ENCODE data around the gene C18orf63. TPM values are rescaled to one million over a fixed set of nuclear protein-coding genes. Genes with fewer than 3 reads are reported as not detected.

The C18orf63 gene
- total RNA-seq, 2 donors from 2014 or later = not detected

DNA sequence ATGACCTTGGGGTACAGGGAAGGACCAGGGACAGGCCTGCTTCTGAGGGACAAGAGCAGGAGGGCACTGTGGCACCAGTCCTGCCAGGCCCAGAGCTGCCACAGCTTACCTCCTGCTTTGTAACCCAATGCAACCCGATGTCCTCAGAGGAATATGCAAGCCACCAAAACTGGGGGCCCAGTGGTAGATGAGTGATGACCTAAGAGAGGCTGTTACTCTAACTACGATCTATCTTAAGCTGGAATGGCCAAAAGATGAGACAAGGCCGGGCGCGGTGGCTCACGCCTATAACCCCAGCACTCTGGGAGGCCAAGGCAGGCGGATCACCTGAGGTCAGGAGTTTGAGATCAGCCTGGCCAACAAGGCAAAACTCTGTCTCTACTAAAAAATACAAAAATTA lies 36.7 kb upstream of the C18orf63 start:
- Histone ChIP-seq H3K27ac (no peak overlapping the region), H3K27me3 (no peaks in the 10 kb centered on the region), H3K36me3 (no peaks in the 10 kb centered on the region), H3K9me3 (no peaks in the 10 kb centered on the region), H3K4me1 (peaks cover 0 to 54% of the 10 kb centered on the region in 2 donors), H3K4me3 (no peak overlapping the region)
- DNase-seq (ENCODE audit: low spot score) = no peak
- TF ChIP-seq CTCF (IDR thresholded peaks at IDR 0.05) = no peak

DNA sequence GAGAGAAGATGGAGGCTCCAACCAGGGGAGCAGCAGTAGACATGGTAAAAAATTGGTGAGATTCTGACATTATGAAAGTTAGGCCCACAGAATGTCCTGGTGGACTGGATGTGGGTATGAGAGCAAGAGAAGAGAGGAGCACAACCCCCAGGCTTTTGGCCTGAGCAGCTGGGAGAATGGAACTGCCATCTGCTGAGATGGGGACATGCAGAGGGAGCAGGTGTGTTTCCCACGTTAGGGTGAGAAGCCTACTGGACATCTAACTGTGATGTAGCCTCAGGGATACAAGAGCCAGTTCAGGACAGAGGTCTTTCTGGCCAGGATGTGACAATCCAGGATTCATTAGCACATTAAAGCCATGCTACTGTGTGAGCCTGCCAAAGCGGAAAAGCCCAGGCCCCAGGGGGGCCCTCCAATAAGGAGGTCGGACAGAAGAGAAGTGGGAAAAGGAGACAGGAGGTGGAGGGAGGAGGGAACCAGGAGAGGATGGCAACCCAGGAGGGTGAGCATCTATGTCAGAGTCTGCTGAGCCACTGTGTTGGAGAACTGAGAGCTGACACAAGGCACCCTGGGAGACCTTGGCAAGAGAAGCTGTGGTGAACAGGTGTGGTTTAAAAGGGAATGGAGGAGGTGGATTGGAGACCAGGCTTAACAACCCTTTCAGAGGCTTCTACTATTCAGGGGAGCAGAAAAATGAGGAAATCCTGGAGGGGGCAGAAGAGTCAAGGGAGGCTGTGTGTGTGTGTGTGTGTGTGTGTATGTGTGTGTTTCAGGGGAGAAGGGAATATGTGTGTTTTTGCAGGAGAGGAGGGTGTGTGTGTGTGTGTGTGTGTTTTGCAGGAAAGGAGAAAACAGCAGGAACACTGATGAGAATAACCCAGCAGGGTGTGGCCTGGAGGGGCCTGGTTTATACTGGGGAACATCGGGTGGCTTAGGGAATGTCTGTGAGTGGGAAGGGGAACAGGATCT lies 34.3 kb upstream of the C18orf63 start:
- no peaks in the 10 kb centered on the region for H3K9me3 ChIP-seq
- no peak for DNase-seq (ENCODE audit: low spot score)
- H3K36me3 ChIP-seq = no peaks in the 10 kb centered on the region
- peaks cover 0 to 69% of the 10 kb centered on the region in 2 donors for H3K4me1 ChIP-seq
- no peak overlapping the region for H3K4me3 ChIP-seq
- H3K27ac ChIP-seq = peak overlapping the region in 1 of 2 donors; percentile 48
- no peak for TF ChIP-seq CTCF (IDR thresholded peaks at IDR 0.05)
- no peaks in the 10 kb centered on the region for H3K27me3 ChIP-seq

DNA sequence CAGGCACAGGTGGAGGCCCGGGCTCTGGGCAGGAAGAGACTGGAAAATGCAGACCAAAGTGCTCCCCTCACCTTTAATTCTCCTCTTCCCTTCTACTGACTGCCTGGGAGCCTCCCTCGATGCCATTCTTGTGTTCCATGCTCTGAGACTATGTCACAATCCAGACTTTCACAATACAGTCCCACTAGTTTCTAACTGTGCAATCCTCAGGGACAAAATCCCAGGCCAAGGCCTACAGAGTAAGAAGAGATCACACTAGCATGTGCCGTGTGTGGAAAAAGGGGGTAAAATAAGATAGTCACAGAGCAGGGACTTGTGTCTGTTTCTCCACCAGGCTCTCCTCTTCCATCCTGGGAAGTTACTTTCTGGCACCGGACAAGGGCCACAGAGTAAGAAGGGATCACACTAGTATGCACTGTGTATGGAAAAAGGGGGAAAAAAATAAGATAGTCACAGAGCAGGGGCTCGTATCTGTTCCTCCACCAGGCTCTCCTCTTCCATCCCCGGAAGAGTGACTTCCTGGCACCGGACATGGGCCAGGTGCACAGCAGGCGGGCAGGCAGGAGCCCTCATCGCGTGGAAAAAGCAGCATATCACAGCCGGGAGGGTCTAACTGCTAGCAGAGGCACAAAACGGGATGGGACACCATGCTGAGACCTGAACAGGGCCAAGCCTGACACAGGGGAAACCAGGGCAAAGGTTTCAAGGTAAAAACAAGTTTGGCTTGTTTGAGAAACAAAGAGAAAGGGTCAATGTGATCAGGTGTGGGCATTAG lies 33.5 kb upstream of the C18orf63 start:
- no peaks in the 10 kb centered on the region for H3K9me3 ChIP-seq
- peak overlapping the region in 1 of 2 donors; percentile 48 for H3K27ac ChIP-seq
- H3K4me1 ChIP-seq = peaks cover 0 to 62% of the 10 kb centered on the region in 2 donors
- no peak for DNase-seq (ENCODE audit: low spot score)
- H3K4me3 ChIP-seq = no peak overlapping the region
- no peaks in the 10 kb centered on the region for H3K36me3 ChIP-seq
- TF ChIP-seq CTCF (IDR thresholded peaks at IDR 0.05) = no peak
- H3K27me3 ChIP-seq = no peaks in the 10 kb centered on the region

- Histone ChIP-seq H3K27ac (no peak overlapping the region), H3K4me1 (peaks cover 0 to 54% of the 10 kb centered on the region in 2 donors)
Observed at GRCh38 chr18:74282755-74283554, 32.7 kb upstream of the C18orf63 start.

More at GRCh38 chr18:74282755-74283554, 32.7 kb upstream of the C18orf63 start:
- no peak for DNase-seq (ENCODE audit: low spot score)
- no peak for TF ChIP-seq CTCF (IDR thresholded peaks at IDR 0.05)
- Histone ChIP-seq H3K27me3 (no peaks in the 10 kb centered on the region), H3K36me3 (no peaks in the 10 kb centered on the region), H3K9me3 (no peaks in the 10 kb centered on the region), H3K4me3 (no peak overlapping the region)

Measured in right atrium auricular region (tissue), 2 donors.